HepG2 (cell line): ENCODE results near the gene ZNF605.

Experiments
- CC2D1A ChIP-seq: sonication (generic); formaldehyde crosslinking; IDR thresholded peaks from 2 replicates; pipeline ENCODE4 v1.8.1; 2023; ENCODE audit warnings: mild to moderate bottlenecking, missing genetic modification reagents
- JUNB ChIP-seq: sonication (generic); formaldehyde crosslinking; IDR thresholded peaks from 2 replicates; pipeline ENCODE4 v1.8.0; 2022; ENCODE audit warnings: missing genetic modification reagents, mild to moderate bottlenecking, borderline replicate concordance
- ZFP90 ChIP-seq: sonication (generic); formaldehyde crosslinking; IDR thresholded peaks from 2 replicates; pipeline ENCODE4 v1.8.0; 2022; ENCODE audit warnings: missing genetic modification reagents, mild to moderate bottlenecking, inconsistent platforms, borderline replicate concordance
- TF ChIP-seq, protein P1 (sequence below): sonication (generic); formaldehyde crosslinking; IDR thresholded peaks from 2 replicates; pipeline ENCODE4 v1.5.0; 2020; ENCODE audit warnings: mild to moderate bottlenecking, missing genetic modification reagents, moderate library complexity

DNA sequence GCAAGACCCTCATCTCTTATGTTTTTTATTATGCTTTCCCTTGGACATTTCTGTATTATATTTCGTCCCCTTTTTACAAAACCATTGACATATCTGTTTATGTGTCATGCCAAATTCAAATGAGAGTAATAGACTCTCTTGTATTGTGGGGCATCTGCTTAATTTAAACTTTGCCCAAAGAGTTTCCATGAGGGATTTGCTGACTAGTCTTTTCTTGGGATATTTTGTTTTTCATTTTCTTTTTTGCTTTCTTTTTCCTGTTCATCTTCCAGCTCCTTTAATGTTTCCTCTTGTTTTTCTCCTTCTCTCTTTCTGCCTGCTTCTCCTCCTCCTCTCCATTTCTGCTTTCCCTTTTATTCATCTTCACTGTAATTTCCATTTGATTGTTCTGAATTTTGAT is 16.3 kb upstream of the ZNF605 start:
- no peak for TF ChIP-seq ZFP90 (CRISPR knock-in tag)
- TF ChIP-seq CC2D1A (CRISPR knock-in tag): no peak
- TF ChIP-seq JUNB (CRISPR knock-in tag): no peak
- TF ChIP-seq, protein P1, sequence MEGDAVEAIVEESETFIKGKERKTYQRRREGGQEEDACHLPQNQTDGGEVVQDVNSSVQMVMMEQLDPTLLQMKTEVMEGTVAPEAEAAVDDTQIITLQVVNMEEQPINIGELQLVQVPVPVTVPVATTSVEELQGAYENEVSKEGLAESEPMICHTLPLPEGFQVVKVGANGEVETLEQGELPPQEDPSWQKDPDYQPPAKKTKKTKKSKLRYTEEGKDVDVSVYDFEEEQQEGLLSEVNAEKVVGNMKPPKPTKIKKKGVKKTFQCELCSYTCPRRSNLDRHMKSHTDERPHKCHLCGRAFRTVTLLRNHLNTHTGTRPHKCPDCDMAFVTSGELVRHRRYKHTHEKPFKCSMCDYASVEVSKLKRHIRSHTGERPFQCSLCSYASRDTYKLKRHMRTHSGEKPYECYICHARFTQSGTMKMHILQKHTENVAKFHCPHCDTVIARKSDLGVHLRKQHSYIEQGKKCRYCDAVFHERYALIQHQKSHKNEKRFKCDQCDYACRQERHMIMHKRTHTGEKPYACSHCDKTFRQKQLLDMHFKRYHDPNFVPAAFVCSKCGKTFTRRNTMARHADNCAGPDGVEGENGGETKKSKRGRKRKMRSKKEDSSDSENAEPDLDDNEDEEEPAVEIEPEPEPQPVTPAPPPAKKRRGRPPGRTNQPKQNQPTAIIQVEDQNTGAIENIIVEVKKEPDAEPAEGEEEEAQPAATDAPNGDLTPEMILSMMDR: no peak
